Right atrium auricular region (tissue), 2 donors: ENCODE measurements around the gene ZNF268. TPM values are rescaled to one million over a fixed set of nuclear protein-coding genes. Genes with fewer than 3 reads are reported as not detected.
A peak's percentile ranks its signal among the peaks of the same experiment; 100 is the strongest.

ENCODE experiments used
- DNase-seq: peaks from one replicate; pipeline ENCODE4 v3.0.0-alpha.2; 2019; ENCODE audit warnings: low spot score
- H3K27ac ChIP-seq, 2 donors: fragments of 200-600 bp; sonication (generic); 1 replicate in 1 of 2; 2 replicates in 1 of 2; pipeline ENCODE4 v1.5.1; 2016 to 2019
- H3K27me3 ChIP-seq, 2 donors: fragments of 200-600 bp; sonication (generic); one replicate each; pipeline versions ENCODE4 v1.5.1 to v1.6.0; 2017 to 2019
- H3K36me3 ChIP-seq: fragments of 200-600 bp; sonication (generic); one replicate; pipeline ENCODE4 v1.5.1; 2016
- H3K4me1 ChIP-seq, 2 donors: fragments of 200-600 bp; sonication (generic); one replicate each; pipeline versions ENCODE4 v1.5.1 to v1.6.0; 2017 to 2019
- H3K4me3 ChIP-seq, 2 donors: fragments of 200-600 bp; sonication (generic); 1 replicate in 1 of 2; 2 replicates in 1 of 2; pipeline ENCODE4 v1.5.1; 2017 to 2019; ENCODE audit warnings: mild to moderate bottlenecking in 1 of 2, moderate library complexity in 1 of 2
- H3K9me3 ChIP-seq, 2 donors: fragments of 200-600 bp; sonication (generic); one replicate each; pipeline ENCODE4 v1.5.1; 2019
- total RNA-seq, 2 donors: library from RNA; depleted of rRNA; stranded (reverse); fragments of >200 nt; gene quantifications; one replicate each; pipeline ENCODE4 v1.1.0, GENCODE V29; 2016
- TF ChIP-seq, protein P1 (sequence below), 2 donors: fragments of 200-600 bp; sonication (generic); IDR thresholded peaks; one replicate each; pipeline ENCODE4 v1.5.1; 2019; ENCODE audit warnings: antibody characterized with exemption in 2 of 2

The ZNF268 gene
- total RNA-seq, 2 donors from 2014 or later, result 6.5 to 10.6 TPM

GRCh38 chr12:133202493-133203343, 21.4 kb downstream of the ZNF268 start:
- H3K27ac ChIP-seq, result no peak overlapping the region
- H3K4me3 ChIP-seq, result no peak overlapping the region
- H3K4me1 ChIP-seq, result no peaks in the 10 kb centered on the region
- H3K27me3 ChIP-seq, result no peaks in the 10 kb centered on the region
- H3K9me3 ChIP-seq, result peaks cover 68 to 83% of the 10 kb centered on the region in 2 donors
- TF ChIP-seq, protein P1, sequence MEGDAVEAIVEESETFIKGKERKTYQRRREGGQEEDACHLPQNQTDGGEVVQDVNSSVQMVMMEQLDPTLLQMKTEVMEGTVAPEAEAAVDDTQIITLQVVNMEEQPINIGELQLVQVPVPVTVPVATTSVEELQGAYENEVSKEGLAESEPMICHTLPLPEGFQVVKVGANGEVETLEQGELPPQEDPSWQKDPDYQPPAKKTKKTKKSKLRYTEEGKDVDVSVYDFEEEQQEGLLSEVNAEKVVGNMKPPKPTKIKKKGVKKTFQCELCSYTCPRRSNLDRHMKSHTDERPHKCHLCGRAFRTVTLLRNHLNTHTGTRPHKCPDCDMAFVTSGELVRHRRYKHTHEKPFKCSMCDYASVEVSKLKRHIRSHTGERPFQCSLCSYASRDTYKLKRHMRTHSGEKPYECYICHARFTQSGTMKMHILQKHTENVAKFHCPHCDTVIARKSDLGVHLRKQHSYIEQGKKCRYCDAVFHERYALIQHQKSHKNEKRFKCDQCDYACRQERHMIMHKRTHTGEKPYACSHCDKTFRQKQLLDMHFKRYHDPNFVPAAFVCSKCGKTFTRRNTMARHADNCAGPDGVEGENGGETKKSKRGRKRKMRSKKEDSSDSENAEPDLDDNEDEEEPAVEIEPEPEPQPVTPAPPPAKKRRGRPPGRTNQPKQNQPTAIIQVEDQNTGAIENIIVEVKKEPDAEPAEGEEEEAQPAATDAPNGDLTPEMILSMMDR (IDR thresholded peaks at IDR 0.05), result no peak
- DNase-seq, result no peak
- H3K36me3 ChIP-seq, result peaks cover 41% of the 10 kb centered on the region

DNA sequence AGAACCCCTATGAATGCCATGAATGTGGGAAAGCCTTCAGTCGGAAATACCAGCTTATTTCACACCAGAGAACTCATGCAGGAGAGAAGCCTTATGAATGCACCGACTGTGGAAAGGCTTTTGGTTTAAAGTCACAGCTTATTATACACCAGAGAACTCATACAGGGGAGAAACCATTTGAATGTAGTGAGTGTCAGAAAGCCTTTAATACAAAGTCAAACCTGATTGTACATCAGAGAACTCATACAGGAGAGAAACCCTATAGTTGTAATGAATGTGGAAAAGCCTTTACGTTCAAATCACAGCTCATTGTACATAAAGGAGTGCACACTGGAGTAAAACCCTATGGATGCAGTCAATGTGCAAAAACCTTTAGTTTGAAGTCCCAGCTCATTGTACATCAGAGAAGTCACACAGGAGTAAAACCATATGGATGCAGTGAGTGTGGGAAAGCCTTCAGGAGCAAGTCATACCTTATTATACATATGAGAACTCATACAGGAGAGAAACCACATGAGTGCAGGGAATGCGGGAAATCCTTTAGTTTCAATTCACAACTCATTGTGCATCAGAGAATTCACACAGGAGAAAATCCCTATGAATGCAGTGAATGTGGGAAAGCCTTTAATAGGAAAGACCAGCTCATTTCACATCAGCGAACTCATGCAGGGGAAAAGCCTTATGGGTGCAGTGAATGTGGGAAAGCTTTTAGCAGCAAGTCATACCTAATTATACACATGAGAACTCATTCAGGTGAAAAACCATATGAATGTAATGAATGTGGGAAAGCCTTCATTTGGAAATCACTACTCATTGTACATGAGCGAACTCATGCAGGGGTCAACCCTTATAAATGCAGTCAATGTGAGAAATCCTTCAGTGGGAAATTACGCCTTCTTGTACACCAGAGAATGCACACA, 22.3 kb downstream of the ZNF268 start:
- Histone ChIP-seq H3K36me3 (peaks cover 41% of the 10 kb centered on the region), H3K4me3 (no peak overlapping the region), H3K4me1 (no peaks in the 10 kb centered on the region), H3K27me3 (no peaks in the 10 kb centered on the region), H3K27ac (no peak overlapping the region), H3K9me3 (peaks cover 76 to 92% of the 10 kb centered on the region in 2 donors)
- DNase-seq, result no peak
- TF ChIP-seq, protein P1 (IDR thresholded peaks at IDR 0.05), result no peak

- Histone ChIP-seq H3K27me3 (no peaks in the 10 kb centered on the region), H3K36me3 (peaks cover 41% of the 10 kb centered on the region), H3K27ac (no peak overlapping the region), H3K4me3 (no peak overlapping the region), H3K4me1 (no peaks in the 10 kb centered on the region), H3K9me3 (peaks cover 78 to 98% of the 10 kb centered on the region in 2 donors)
- DNase-seq, result no peak
- TF ChIP-seq, protein P1 (IDR thresholded peaks at IDR 0.05), result no peak
These were observed 22.9 kb downstream of the ZNF268 start for GRCh38 chr12:133204264-133204603.

- Histone ChIP-seq H3K36me3 (peaks cover 29% of the 10 kb centered on the region), H3K4me1 (no peaks in the 10 kb centered on the region), H3K4me3 (no peak overlapping the region), H3K9me3 (peaks cover 85 to 100% of the 10 kb centered on the region in 2 donors), H3K27ac (no peak overlapping the region), H3K27me3 (no peaks in the 10 kb centered on the region)
- no peak for DNase-seq
- TF ChIP-seq, protein P1 (IDR thresholded peaks at IDR 0.05), result no peak
These were observed 25.1 kb downstream of the ZNF268 start for GRCh38 chr12:133206390-133206789.

DNA sequence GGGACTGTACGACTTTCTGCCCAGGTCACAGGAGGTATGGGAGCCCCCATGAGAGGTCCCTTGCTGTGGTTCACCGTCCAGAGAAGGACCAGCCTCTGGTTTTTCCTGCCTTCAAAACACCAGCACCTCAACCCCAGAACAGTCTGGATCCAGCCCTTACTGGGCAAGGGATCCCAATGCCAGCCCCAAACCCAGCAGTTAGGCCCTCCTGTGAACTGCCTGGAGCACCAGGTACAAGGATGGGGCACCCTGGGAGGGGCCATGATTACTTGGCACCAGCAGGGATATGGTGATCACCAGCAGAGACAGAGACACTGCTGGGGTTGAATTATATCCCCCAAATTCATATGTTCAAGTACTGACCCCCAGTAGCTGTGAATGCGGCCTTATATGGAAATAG, 34.4 kb downstream of the ZNF268 start:
- TF ChIP-seq, protein P1 (IDR thresholded peaks at IDR 0.05), result no peak
- H3K27ac ChIP-seq, result no peak overlapping the region
- no peaks in the 10 kb centered on the region for H3K36me3 ChIP-seq
- DNase-seq, result peak; percentile 5
- no peaks in the 10 kb centered on the region for H3K27me3 ChIP-seq
- H3K9me3 ChIP-seq, result peaks cover 17 to 80% of the 10 kb centered on the region in 2 donors
- no peaks in the 10 kb centered on the region for H3K4me1 ChIP-seq
- no peak overlapping the region for H3K4me3 ChIP-seq
